Medulla oblongata (tissue), 1 donor: Measurements from ENCODE around the gene ICA1.

Experiments
- DNase-seq: peaks from one replicate; pipeline ENCODE4 v3.0.0-alpha.2; 2015; ENCODE audit errors: extremely low spot score

The ICA1 gene

DNA sequence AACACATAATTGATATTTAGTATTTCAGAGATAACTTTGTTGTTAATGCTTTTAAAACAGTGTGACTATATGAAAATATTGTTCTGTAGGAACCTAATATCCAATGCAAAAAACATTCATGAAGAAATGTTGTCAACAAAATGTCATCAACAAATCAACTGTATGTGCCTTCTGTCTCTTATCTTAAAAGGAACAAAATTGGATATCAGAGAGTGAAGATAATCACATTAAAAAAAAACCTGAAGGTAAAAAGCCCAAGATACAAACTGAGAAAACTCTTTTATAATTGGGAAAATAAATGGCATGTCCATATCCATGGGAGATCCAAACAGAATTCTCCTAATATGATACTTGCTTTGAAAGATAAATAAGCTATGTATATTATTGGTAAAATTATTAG is 33.9 kb downstream of the ICA1 start:
- no peak for DNase-seq

DNA sequence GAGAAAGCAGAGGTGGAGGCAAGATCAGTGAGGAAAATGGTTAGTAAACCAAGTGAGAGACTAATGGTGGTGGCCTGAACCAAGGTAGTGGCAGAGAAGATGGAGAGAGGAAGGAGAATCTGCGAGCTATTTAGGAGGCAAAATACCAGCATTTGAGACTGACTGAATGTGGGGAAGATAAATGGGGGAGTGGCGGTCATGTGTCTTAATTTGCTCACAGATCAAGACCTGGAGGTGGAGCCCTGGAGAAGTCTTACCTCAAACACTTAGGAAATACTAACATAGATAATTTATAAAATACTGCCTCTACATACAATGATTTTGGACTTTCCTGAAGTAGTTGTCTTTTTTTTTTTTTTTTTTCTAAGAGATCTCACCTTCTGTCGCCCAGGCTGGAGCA is 34.7 kb downstream of the ICA1 start:
- no peak for DNase-seq

DNA sequence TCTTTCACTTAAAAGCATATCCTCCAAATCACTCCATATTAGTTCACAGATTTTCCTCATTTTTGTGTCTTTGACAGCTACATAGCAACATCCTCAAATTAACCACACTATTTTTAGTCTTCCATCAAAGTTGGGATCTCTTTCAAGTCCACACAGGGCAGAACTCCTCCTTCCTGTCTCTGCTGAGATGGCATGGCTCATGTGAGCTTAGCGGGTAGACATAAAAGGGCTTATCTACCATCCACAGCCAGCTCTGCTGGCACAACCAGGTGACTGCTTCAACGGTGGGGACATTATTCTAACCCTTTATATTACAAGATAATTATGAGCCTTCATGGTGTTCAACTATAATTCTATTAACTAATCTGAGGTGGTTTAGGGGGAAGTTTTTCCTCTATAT is 35.5 kb downstream of the ICA1 start:
- DNase-seq = no peak

DNA sequence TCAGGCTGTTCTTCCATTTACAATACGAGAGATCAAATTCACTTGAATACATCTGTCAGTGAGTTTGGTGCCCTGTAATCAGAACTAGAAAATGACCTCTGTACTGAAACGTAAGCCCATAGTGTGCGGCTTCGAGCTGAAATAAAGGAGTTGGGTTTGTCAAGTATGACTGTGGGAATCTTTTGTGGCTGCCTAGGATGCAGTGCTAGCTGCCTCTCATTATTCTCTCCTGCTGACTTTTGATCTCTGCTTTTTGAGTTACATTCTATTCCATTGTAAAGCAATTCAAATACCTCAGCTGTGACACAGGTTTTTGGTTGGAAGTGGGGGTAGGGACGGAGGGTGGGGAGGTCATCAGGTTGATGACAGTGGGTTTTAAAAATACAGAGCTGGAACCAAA is 40.4 kb downstream of the ICA1 start:
- DNase-seq = no peak

DNA sequence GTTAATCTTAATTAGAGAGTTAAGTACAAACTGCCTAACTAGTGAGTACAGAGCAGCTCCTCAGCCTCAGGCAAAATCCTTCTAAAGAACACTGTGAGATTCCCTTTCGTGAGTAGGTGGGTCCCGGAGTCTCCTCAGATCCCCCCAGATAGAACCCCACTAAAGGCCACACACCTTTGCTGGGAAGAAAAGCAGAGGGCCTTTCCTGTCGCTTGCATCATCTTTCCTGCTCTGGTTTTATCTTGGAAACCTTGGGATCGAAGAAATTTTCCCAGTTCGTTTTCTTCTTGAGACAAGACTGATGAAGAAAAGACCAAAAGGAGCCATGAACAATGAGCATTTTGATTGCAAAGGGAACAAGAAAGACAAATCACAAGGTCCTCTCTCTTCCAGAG is 40.9 kb downstream of the ICA1 start:
- DNase-seq = no peak

DNA sequence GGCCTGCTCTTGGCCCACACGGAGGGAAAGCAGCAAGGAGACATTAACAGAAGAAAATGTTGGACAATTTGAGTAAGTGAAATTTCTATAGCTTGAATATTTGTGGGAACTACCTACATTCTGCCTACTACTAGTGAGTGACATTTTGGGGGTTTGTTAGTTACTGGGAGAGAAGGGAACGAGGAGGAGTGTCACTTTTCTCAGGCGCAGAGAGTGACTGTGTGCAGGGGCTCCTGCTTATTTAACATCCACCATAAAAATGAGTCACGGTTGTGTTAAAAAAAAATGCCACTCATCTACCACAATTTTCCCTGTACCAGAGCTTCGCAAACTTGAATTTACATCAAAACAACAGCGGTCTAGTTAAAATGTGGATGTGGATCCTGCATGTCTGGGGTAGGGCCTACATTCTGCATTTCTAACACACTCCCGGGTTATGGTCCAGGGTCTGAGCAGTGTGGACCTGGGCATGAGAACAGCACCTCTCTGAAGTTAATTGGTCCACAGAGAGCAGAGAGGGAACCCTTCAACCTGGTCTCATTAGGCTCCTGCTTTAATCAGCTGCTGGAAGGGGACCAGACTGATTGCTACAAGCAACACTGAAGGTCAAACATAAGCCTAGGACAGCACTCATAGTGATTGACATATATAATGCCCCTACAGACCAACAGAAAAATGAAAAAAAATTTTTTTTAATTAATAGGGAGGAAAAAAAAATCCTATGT is 41.4 kb downstream of the ICA1 start:
- no peak for DNase-seq

DNA sequence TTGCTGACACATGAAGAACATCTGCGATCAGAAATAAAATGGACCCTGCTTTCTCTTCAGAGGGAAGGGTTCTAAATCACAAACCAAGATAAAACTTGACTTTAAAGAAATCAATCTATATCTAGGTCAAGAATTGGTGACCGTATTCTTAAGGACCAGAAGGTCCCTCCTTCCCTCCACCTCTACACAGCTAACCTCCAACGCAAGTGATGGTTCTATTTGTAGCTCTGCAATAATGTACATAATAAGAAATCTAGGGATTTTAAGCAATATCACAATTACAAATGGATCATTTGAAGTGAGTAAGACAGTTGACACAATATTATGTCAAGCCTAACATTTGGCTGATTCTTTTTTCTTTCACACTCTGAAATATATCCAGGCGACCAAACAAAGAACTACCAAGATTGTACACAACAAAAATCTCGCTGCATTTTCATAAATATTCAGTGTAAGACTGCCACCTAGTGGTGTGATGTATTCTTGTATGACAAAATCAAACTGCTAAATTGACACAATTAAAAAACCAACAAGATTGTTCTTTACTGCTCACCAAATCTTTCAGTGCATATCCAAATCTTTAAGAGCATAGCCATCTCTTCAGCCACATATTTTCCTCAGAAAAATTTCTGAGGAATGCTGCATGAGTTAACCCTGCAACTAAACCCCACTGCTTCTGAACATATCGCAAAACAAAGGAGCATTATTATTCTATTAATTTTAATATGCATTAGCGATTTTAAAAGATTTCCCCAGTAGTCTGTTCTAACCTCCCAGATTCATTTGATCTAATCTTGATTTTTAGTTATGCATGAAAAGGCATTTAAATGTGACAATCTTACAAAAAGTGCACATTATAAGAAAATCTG is 44.5 kb downstream of the ICA1 start:
- DNase-seq = peak; percentile 90

DNA sequence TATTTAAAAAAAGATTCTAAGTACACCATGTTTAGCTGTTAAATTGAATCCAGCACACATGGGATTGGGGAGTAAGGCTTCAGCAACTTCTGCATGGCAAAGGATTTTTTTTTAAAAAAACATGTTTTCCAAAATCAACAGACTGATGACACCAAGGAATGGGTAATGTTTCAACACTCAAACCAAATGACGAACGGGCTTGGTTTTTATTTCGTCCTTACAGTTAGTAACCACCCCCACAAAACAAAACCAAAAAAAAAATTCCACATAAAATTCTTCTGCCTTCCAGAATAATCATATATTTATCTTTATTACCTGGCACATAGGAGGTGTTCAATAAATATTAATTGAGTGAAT is 45.7 kb downstream of the ICA1 start:
- no peak for DNase-seq

DNA sequence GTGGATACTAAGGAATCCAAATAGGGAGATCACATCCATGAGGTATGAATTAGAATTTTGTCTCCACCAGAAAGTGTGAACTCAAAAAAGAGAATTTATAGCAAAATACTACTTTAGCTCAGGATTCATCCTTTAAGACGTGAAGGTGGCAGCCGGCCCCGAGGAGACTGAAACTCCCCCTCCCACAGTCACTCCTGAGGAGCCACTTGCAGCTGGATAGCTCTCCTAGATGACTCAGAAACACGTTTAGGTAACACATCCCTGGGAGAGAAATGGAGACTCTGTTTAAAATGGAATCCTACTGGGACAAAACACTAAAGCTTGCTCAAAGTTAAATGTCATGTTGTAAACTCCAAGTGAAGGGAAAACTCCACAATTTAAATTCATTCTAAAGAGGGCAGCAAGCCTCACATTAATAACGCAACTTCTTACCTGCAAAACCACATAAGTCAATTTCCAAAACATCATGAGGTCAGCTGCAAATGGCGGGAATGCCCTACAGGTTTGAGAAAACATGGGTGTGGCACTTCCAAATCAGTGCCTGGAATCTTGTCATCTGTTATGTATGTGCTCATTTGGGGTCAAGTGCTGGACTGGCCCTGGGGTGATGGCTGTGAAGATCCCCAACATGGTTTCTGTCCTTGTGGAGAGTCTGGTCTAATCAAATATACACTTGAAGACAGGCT is 46.2 kb downstream of the ICA1 start:
- DNase-seq = no peak

DNA sequence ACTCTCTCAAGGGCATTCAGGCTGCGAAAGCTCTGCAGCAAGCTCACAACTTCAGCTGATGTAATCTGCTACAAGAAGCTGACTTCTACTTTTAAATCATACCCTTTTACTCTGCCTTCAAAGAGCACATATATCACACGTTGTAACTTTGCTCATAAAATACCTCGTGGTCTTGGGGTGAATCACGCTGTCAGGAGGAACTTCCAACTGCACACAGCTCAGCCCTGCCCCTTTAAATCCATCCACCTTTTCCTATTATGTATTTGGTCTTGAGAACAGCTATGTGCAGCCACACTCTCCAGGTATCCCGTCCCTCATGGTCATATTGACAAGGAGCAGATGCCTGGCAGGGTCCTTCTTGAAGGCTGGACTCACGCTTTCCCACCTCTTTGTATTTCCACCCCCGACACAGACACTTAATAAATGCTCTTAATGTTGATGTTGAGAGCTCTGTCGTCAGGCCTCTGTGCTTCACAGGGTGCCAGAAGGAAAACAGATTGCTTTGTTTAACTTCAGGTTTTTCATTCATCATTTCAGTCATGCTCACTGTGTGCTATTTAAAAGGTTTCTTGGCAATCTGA is 47.6 kb downstream of the ICA1 start:
- peak; percentile 22 for DNase-seq

DNA sequence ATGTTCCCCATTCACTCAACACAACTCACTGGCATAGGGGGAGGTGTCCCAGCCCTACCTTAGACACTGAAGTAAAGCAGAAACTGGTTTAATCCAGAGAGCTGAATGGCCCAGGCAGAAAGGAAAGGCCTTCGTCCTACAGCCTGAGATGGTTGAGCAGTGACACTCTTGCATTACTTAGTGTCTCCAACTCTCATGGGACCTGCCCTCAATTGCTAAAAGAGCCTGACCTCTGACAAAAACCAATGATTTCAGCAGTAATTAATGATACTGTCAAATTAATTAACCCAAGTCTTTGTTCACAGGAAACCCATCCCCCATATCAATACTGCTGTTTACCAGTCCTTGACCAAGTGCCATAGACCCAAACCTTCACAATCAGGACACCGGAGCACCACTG is 48.6 kb downstream of the ICA1 start:
- DNase-seq = no peak

DNA sequence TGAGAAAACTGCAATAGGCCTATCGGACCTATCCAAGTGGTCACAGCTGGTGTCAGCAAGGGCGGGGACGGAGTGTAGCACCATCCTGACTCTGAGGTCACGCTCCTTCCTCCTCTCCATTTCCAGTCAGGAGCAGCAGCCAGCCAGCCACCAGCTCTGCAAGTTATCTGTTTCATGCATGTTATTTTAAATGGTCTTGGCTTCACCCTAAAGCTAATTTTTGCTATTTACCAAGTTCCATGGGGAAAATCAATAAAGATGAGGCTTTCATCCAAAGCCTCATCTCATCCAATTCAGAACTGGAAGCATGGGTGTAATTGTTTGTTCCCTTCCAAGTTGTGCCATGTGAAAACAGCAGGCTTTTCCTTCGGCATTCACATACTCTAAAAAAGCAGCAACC is 49.3 kb downstream of the ICA1 start:
- no peak for DNase-seq

DNA sequence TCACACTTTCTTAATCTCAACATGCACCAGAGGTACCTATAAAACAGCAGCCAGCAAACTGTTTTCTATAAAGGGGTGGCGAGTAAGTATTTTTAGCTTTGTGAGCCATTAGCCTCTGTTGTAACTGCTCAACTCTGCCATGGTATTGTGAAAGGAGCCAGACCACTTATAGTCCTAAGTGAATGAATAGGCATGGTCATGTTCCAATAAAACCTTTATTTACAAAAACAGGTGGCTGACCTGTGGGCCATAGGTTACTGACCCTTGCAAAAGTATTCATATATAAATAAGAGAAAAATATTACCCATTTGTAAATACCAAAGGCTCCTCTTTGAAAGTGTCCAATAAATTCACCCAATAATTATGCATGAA is 50.3 kb downstream of the ICA1 start:
- no peak for DNase-seq

DNA sequence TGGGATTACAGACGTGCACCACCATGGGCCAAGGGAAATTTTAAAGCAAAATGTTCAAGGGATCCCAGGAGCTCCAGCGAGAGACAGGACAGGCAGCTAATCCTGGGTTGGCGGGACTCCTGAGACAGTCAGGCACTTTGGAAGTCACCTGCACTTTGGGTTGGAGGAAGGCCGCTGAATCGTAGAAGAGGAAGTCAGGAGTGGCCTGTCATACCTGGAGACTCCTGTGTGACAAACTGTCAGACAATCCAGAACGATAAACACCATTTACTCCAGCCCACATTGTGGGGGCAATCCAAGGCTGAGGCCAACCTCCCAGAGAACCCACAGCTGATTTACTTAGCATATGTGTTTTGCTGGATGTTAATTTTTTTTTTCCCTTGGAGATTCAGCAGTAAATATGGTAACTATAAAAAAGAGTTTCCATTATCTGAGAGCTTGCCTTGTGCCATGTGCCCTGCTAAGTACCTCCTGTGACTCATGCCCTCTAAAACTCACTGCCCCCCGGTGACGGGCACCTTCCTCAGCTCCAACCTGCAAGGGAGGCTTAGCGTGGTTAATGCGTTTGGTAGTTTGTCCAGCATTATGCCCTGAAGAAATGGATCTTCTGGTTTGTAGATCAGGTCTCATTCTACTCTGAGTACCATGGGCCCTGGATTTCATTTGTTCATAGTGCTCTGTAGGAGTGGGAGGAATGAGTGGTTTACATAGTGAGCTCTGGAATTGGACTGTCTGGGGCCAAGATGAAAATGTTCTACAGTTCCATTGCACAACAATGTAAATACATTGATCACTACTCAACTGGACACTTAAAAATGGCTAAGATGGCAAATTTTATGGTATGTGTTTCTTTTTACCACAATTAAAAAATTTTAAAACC is 50.9 kb downstream of the ICA1 start:
- DNase-seq = no peak

DNA sequence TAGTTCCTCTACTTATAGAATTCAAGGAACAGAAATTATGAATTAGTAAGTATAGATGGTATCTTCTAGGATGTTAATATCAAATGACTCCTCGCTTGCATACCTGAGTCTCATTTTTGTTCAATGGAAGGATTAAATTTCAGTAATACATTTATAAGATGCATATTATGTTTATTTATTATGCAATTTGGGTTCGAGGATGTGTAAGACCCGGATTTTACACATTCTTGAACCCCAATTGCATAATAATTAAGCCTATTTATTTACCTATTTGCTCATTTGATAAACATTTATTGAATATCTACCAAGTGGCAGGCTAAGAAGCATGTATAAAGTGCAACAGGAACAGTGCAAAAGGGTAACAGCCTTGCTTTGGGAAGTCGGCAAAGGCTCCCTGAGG is 52.6 kb downstream of the ICA1 start:
- no peak for DNase-seq

DNA sequence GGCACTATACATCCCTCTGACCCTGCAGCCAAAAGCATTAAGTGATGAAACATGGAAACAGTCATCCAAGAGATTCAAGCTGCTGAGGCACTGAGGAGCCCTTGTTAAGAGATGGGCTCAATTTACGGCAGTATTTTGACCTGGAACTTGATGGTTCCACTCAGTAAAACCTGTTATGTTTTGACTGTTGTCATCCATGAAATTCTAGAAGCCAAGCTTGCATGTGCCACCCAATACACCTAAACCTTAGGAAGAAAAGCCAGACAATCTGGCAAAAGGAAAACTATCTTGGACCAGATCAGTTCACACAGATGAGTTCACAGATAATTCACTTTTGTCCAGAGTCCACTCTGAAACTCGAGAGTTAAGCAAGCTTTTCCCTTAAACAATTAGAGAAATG is 53.2 kb downstream of the ICA1 start:
- no peak for DNase-seq

DNA sequence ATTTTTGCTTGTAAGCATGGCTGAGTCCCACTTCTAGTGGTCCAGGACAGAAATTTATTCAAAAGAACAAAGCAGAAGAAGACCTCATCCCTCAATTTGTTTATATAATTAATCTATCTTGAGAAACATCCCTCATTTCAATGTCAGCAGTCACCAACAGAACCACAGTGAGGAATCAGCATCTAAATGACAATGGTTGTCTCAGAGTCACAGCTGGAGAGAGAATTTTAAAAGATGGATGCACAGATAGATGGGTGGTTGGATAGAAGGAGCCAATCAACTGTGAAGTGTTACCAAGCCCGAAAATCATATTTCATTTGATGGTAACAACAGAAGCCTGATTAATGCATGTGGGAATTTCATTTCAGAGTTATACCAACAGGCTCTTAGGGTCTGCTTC is 55.0 kb downstream of the ICA1 start:
- no peak for DNase-seq

DNA sequence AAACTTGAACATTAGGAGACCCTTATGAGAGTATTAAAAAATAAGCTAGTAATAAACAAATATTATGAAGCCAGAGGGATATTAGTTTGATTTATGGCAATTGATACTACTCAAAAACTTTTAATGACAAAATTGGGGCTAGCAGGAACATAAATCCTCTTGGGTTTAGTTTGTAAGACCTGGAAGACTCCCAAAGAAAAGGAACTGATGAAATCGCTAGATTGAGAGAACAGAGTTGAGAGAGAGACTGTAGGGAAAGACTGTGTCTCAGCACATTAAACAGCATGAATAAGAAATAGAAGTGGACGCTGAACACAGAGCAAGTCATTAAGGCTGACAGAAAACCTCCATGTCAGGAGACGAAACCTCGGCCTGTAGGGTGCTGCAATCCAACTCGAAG is 56.4 kb downstream of the ICA1 start:
- no peak for DNase-seq

DNA sequence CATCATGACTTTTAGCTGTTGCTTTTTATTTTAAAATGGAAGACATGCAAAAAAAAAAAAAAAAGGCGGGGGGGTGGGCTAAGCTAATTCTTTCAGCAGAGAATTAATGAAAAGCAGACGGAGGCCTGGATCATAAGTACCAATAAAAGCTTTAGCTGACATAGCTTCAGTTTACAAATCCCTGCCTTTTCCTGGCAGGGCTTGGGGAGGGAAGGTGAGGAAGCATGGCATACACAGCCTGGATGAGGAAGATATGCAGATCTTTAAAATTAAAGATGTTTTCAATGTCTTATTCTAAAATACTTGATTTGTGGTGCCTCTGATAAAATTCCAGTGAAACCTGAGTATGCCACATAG is 57.0 kb downstream of the ICA1 start:
- no peak for DNase-seq

DNA sequence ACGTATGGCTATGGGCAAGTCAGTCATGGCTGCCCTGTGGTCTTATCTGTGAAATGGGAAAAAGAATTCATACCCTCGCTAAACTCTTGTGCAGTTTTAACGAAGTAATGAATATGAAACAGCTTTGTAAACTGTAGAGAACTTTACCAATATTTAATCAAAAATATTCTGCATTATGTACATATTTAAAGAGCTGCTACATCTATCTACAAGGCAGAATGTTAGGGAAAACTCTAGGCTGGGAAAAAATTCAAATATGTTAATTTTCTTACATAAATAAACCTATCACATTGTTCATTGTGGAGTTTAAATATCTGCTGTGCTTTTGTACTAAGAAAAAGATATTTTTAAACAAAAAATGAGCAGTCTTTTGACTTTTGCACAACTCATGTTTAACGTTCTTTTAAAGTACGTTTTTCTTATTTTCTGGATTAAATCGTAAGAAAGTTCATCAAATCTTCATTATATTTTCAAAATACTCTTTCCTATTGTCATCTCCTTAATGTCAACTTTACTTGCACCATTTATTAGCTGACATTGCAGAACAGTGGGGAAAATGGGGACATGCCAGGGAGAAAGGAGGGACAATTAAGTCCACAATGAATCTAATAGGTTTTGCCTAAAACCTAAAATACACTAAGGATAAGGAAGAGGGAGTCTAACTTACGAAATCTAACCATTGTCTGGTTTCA is 57.5 kb downstream of the ICA1 start:
- DNase-seq = no peak

DNA sequence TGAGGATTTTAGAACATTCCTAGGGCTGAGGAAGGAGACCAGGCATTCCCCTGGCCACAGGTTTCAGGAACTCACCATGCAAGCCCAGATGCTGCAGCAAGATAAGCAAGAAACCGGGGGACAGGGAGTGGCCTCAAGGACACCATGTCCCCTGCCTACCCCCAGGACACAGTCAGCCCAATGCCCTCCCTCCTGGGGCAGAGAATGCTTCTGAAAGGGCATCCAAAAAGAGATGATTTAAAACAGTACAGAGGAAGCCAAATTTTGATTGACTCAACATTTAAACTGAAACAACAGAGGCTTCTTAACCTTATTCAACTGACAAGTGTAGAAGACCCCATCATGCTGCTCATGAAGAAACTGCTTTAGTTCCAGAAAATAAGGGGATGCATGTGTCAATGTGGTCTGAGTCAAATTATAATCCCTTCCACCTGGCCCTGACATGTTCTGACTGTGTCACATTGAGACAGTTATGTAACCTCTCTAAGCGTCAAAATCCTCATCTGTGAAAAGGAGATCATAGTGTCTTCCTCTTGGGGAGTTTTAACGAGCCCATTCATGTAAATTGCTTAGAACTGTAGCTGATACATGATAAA is 60.0 kb downstream of the ICA1 start:
- DNase-seq = no peak
